HG02798 (cell line): ENCODE measurements around the gene BHLHA15.

Source experiments
- ATAC-seq: cut with Tn5 transposase; IDR thresholded peaks from one replicate; pipeline ENCODE4 v1.9.1; 2021; ENCODE audit warnings: mild to moderate bottlenecking; ENCODE audit not compliant: unreplicated experiment, poor library complexity

The BHLHA15 gene

GRCh38 chr7:98186452-98187137 is 24.6 kb upstream of the BHLHA15 start:
- no peak for ATAC-seq

DNA sequence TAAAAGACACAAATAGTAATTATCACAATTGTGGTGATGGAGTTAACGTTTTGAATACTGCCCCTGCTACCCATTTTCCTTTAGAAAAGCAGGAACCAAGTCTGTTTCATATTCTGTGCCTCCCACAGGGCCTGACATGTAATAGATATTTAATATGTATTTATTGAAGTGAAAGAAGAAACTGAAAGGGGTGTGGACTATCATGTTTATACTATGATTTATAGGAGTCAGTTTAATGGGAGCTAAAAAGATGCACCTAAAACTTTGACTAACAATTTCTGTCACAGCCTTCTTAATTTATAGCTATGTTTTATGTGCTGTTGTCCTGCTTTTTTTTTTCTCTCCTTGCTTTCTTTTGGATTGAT is 24.1 kb upstream of the BHLHA15 start:
- ATAC-seq, result no peak

GRCh38 chr7:98189559-98189958 is 21.7 kb upstream of the BHLHA15 start:
- ATAC-seq, result no peak

GRCh38 chr7:98191668-98192431 is 19.4 kb upstream of the BHLHA15 start:
- ATAC-seq, result no peak

DNA sequence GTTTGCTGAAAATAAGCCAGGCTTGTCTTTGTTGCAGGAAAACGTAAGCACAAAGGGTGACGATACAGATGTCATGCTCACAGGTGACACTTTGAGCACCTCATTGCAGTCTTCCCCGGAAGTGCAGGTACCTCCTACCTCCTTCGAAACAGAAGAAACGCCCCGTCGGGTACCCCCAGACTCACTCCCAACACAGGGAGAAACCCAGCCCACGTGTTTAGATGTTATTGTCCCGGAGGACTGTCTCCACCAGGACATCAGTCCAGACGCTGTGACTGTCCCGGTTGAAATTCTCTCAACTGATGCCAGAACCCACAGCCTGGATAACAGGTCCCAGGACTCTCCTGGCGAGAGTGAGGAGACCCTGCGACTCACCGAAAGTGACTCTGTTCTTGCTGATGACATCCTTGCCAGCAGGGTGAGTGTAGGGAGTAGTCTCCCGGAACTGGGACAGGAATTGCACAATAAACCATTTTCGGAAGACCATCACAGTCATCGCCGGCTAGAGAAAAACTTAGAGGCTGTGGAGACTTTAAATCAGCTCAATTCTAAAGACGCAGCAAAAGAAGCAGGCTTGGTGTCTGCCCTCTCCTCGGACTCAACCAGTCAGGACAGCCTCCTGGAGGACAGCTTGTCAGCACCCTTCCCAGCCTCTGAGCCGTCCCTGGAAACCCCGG is 18.3 kb upstream of the BHLHA15 start:
- ATAC-seq, result no peak

- no peak for ATAC-seq
Measured at GRCh38 chr7:98193474-98194180, 17.6 kb upstream of the BHLHA15 start.

DNA sequence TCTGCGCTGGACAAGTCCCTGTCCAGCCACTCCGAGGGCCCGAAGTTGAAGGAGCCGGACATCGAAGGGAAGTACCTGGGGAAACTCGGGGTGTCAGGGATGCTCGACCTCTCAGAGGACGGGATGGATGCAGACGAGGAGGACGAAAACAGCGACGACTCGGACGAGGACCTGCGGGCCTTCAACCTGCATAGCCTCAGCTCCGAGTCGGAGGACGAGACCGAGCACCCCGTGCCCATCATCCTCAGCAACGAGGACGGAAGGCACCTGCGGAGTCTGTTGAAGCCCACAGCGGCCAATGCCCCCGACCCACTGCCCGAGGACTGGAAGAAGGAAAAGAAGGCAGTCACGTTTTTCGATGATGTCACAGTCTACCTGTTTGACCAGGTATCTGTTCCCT is 17.1 kb upstream of the BHLHA15 start:
- ATAC-seq, result no peak

GRCh38 chr7:98194672-98195457 is 16.4 kb upstream of the BHLHA15 start:
- no peak for ATAC-seq

DNA sequence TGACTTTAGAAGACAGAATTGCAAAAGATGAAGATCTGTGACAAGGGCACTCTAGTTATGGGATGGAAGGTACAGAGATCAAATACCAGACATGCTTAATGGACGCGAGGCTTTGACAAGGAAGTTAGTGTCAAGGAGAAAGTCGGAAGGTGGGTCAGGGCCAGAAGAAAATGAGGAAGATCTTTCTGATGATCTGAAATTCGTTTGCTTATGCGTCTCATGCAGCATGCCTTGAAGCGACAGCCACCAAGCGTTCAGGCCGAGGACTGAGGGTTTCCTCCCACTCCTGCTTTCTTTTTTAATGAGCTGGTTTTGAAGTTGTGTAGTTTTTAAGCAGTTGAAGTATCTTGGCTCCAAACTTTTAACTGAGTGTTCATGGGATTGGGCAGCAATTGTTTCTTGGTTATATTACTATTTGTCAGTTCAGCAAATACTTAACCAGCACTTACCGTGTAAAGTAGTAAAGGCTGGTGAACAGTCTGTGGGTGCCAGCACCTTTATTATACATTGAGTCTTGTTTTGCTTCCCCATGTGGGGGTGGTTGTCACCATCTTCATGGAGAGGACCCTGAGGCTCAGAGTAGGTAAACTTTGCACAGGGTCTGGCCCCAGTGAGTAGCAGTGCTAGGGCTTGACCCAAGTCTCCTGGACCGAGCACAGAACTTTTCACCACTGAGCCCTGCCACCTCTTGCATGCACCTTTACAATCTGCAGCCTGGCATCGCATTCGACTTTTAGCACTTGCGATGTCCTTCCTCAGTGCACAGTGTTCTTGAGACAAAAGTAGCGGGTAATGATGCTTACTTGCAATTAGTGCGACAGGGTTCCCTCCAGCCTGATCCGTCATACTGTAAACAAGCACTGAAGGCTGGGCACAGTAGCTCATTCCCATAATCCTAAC is 14.3 kb upstream of the BHLHA15 start:
- ATAC-seq, result no peak

GRCh38 chr7:98199131-98199530 is 12.1 kb upstream of the BHLHA15 start:
- no peak for ATAC-seq

GRCh38 chr7:98200364-98200763 is 10.9 kb upstream of the BHLHA15 start:
- peak; percentile 35 for ATAC-seq

- peak; percentile 93 for ATAC-seq
Measured at GRCh38 chr7:98202367-98203195, 8.7 kb upstream of the BHLHA15 start.

DNA sequence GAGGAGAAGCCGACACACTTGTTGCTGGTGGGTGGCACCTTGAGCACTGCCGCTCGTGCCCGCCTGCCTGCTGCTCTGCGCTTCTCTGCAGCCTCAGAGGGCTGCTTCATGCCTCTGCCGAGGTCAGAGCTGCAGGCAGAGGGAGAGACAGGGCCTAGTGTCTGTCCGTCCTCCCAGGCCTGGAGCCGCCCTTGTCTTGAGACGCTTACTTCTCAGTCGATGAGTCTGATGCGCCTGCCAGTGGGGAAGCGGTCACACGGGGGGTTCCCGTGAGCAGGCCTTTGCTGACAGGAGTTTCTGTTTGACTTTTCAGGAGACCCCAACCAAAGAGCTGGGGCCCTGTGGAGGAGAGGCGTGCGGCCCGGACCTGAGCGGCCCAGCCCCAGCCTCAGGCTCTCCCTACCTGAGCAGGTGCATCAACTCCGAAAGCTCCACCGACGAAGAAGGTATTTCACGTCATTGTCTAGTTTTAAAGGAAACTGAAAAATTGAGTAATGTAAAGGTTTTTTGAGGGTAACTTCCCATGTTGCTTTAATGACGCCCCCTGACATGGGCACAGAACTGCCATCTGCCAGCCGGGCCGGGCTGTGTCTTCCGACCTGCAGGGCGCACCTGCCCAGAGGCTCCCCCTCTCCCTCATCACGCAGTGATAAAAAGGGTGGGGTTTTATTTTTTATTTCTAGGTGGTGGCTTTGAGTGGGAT is 7.8 kb upstream of the BHLHA15 start:
- ATAC-seq, result peak; percentile 45

DNA sequence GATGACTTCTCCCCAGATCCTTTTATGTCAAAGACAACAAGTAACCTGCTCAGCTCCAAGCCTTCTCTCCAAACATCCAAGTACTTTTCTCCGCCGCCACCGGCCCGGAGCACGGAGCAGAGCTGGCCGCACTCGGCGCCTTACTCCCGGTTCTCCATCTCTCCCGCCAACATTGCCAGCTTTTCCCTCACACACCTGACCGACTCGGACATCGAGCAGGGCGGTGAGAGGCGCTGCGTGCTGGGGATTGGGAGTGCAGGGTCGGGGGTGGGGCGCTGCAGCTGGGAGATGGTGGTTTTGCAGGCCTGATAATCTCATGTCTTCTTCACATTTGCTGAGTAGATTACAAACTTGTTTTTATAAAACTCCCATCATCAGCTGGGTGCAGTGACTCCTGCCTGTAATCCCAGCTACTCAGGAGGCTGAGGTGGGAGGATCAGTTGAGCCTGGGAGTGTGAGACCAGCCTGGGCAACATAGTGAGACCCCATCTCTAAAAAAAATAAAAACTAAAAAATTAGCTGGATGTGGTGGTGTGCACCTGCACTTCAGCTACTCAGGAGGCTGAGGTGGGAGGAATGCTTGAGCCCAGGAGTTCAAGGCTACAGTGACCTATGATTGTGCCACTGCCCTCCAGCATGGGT is 7.2 kb upstream of the BHLHA15 start:
- no peak for ATAC-seq

- ATAC-seq, result no peak
Measured at GRCh38 chr7:98204670-98205069, 6.6 kb upstream of the BHLHA15 start.

DNA sequence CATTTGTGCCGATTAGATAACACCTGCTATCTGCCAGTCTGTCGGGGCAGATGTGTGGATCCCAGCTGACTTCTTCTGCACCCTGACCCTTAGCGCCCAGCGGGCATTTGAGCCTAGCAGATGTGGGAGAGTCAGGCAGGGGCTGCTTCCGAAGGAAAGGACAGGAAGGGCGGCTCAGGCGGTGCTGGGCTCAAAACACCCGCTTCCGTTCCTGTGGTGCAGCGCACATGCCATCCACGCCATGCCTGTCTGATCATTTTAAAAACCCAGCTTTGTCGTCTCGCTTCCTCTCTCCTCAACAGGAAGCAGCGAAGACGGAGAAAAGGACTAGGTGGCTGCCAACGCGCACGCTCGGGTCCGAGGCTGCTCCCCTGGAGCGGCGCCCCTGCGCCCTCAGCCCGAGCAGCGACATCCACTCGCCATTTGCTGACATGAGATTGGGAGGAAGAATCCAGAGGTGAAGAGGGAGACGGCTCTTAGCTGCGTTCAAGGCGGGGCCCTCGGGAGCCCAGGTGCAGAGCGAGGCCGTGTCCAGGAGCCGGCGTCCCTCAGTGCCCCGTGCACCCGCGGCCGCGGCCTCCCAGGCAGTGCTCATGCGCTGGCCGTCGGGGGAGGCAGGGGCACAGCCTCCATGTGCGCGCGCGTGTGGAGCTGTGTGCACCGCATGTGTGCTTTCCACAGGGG is 5.9 kb upstream of the BHLHA15 start:
- no peak for ATAC-seq
